ENCODE measurements around the gene TMEM255A. TPM values are rescaled to one million over a fixed set of nuclear protein-coding genes. Genes with fewer than 3 reads are reported as not detected.
A peak's percentile ranks its signal among the peaks of the same experiment; 100 is the strongest.

Gene TMEM255A
- total and polyA plus RNA-seq, 2 of the 13 experiments (the other 11 are each of a cell fraction or from before 2014, with no cell fraction given): 0.13 to 0.40 TPM

DNA sequence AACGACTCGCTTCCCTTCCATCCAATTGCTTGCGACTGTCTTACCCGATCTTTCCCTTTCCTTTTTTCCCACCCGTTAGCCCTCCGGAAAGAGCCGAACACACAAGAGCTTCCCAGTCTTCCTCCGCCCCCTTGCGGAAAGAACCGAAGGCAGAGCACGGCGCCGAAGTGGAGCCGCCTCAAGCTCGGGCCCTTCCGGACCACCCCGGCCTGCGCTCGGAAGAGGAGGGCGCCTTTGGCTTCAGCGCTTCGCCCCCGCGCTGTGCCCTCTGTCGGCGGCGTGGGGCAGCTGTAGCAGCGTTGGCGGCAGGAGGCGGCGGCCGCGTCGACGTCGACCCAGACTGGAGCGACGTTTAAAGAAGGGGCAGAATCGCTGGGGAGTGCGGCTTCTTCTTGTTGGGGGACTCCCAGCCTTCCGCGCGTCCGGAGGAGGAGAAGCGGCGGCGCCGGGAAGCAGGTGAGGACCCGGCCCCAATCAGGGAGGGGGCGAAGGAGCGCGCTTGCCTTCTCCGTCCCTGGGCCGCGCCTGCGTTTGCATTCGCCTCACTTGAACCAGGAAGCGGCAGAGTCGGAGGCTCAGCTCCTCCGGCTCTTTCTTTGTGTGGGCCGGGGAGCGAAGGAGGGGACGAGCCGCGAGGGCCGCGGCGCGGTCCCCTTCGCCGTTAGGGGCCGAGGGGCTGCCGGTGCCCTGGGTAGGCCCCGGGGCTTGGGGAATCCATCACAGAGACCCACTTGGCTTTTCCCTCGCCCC, 60.6 kb downstream of the TMEM255A start, which contains the start of gene ZBTB33 (continued):
- TF ChIP-seq, protein P1, sequence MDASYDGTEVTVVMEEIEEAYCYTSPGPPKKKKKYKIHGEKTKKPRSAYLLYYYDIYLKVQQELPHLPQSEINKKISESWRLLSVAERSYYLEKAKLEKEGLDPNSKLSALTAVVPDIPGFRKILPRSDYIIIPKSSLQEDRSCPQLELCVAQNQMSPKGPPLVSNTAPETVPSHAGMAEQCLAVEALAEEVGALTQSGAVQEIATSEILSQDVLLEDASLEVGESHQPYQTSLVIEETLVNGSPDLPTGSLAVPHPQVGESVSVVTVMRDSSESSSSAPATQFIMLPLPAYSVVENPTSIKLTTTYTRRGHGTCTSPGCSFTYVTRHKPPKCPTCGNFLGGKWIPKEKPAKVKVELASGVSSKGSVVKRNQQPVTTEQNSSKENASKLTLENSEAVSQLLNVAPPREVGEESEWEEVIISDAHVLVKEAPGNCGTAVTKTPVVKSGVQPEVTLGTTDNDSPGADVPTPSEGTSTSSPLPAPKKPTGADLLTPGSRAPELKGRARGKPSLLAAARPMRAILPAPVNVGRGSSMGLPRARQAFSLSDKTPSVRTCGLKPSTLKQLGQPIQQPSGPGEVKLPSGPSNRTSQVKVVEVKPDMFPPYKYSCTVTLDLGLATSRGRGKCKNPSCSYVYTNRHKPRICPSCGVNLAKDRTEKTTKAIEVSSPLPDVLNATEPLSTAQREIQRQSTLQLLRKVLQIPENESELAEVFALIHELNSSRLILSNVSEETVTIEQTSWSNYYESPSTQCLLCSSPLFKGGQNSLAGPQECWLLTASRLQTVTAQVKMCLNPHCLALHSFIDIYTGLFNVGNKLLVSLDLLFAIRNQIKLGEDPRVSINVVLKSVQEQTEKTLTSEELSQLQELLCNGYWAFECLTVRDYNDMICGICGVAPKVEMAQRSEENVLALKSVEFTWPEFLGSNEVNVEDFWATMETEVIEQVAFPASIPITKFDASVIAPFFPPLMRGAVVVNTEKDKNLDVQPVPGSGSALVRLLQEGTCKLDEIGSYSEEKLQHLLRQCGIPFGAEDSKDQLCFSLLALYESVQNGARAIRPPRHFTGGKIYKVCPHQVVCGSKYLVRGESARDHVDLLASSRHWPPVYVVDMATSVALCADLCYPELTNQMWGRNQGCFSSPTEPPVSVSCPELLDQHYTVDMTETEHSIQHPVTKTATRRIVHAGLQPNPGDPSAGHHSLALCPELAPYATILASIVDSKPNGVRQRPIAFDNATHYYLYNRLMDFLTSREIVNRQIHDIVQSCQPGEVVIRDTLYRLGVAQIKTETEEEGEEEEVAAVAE (CRISPR knock-in tag; IDR thresholded peaks at IDR 0.05; ENCODE audit: borderline replicate concordance): no peak
- TF ChIP-seq TAF1 (CRISPR knock-in tag; IDR thresholded peaks at IDR 0.05) (peak; percentile 72), TAF15 (IDR thresholded peaks at IDR 0.05; ENCODE audit: low read depth, low read length, poor library complexity, severe bottlenecking) (no peak), JARID2 (CRISPR knock-in tag; IDR thresholded peaks at IDR 0.05; ENCODE audit: insufficient replicate concordance) (no peak), ZNF274 (CRISPR knock-in tag; IDR thresholded peaks at IDR 0.05) (peak; percentile 24; the same call in 1 of the 2 replicates), ZNF589 (CRISPR knock-in tag; conservative IDR thresholded peaks at IDR 0.05) (no peak), NCOA1 (CRISPR knock-in tag; IDR thresholded peaks at IDR 0.05) (no peak), ZFP36L2 (CRISPR knock-in tag; IDR thresholded peaks at IDR 0.05) (no peak), MIXL1 (CRISPR knock-in tag; IDR thresholded peaks at IDR 0.05) (0 out of 2 replicates have a peak, but pooled peaks have one; percentile 29), FOXP1 (IDR thresholded peaks at IDR 0.05) (no peak), FOXP1 (CRISPR knock-in tag; IDR thresholded peaks at IDR 0.05) (no peak), SRSF1 (optimal IDR thresholded peaks at IDR 0.05; ENCODE audit: low read depth, low read length) (no peak), DNMT3B (CRISPR knock-in tag; conservative IDR thresholded peaks at IDR 0.05) (no peak), NFKB2 (CRISPR knock-in tag; IDR thresholded peaks at IDR 0.05; ENCODE audit: borderline replicate concordance) (no peak), SNAPC2 (CRISPR knock-in tag; IDR thresholded peaks at IDR 0.05) (no peak)
- TF ChIP-seq, protein P2, sequence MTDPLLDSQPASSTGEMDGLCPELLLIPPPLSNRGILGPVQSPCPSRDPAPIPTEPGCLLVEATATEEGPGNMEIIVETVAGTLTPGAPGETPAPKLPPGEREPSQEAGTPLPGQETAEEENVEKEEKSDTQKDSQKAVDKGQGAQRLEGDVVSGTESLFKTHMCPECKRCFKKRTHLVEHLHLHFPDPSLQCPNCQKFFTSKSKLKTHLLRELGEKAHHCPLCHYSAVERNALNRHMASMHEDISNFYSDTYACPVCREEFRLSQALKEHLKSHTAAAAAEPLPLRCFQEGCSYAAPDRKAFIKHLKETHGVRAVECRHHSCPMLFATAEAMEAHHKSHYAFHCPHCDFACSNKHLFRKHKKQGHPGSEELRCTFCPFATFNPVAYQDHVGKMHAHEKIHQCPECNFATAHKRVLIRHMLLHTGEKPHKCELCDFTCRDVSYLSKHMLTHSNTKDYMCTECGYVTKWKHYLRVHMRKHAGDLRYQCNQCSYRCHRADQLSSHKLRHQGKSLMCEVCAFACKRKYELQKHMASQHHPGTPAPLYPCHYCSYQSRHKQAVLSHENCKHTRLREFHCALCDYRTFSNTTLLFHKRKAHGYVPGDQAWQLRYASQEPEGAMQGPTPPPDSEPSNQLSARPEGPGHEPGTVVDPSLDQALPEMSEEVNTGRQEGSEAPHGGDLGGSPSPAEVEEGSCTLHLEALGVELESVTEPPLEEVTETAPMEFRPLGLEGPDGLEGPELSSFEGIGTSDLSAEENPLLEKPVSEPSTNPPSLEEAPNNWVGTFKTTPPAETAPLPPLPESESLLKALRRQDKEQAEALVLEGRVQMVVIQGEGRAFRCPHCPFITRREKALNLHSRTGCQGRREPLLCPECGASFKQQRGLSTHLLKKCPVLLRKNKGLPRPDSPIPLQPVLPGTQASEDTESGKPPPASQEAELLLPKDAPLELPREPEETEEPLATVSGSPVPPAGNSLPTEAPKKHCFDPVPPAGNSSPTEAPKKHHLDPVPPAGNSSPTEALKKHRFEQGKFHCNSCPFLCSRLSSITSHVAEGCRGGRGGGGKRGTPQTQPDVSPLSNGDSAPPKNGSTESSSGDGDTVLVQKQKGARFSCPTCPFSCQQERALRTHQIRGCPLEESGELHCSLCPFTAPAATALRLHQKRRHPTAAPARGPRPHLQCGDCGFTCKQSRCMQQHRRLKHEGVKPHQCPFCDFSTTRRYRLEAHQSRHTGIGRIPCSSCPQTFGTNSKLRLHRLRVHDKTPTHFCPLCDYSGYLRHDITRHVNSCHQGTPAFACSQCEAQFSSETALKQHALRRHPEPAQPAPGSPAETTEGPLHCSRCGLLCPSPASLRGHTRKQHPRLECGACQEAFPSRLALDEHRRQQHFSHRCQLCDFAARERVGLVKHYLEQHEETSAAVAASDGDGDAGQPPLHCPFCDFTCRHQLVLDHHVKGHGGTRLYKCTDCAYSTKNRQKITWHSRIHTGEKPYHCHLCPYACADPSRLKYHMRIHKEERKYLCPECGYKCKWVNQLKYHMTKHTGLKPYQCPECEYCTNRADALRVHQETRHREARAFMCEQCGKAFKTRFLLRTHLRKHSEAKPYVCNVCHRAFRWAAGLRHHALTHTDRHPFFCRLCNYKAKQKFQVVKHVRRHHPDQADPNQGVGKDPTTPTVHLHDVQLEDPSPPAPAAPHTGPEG (CRISPR knock-in tag; IDR thresholded peaks at IDR 0.05): no peak
- TF ChIP-seq, protein P3, sequence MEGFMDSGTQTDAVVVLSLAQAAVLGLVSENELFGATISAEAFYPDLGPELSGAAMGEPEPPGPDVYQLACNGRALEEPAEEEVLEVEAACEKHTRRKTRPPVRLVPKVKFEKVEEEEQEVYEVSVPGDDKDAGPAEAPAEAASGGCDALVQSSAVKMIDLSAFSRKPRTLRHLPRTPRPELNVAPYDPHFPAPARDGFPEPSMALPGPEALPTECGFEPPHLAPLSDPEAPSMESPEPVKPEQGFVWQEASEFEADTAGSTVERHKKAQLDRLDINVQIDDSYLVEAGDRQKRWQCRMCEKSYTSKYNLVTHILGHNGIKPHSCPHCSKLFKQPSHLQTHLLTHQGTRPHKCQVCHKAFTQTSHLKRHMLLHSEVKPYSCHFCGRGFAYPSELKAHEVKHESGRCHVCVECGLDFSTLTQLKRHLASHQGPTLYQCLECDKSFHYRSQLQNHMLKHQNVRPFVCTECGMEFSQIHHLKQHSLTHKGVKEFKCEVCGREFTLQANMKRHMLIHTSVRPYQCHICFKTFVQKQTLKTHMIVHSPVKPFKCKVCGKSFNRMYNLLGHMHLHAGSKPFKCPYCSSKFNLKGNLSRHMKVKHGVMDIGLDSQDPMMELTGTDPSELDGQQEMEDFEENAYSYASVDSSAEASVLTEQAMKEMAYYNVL (CRISPR knock-in tag; IDR thresholded peaks at IDR 0.05; ENCODE audit: borderline replicate concordance): peak; percentile 40; the same call in 1 of the 2 replicates
